ENCODE results near the gene ABLIM2. TPM values are rescaled to one million over a fixed set of nuclear protein-coding genes. Genes with fewer than 3 reads are reported as not detected.

Gene ABLIM2
- total and polyA plus RNA-seq, 5 donors from 2014 or later = 0.88 to 2.0 (median 1.2) TPM

GRCh38 chr4:8136972-8137710, 21.5 kb downstream of the ABLIM2 start:
- Mint-ChIP-seq H3K27me3 (peaks cover 12% of the 10 kb centered on the region), H3K36me3 (peaks cover 14% of the 10 kb centered on the region), H3K9me3 (peaks cover 3 to 9% (median 4%) of the 10 kb centered on the region in 7 donors), H3K4me1 (peaks cover 0 to 2% (median 0%) of the 10 kb centered on the region in 4 donors), H3K27ac (no peak overlapping the region), H3K4me3 (no peak overlapping the region)
- H3K9me3 ChIP-seq (ENCODE audit: control insufficient read depth in 2 of 2, low read length in 2 of 2) = no peaks in the 10 kb centered on the region
- H3K27ac ChIP-seq (ENCODE audit: insufficient read depth, low read length, poor library complexity, severe bottlenecking) = no peak overlapping the region
- H3K4me3 ChIP-seq (ENCODE audit: low read depth, low read length) = no peak overlapping the region
- H3K27me3 ChIP-seq (ENCODE audit: control insufficient read depth, insufficient read depth, low read length) = no peaks in the 10 kb centered on the region
- no peaks in the 10 kb centered on the region for H3K36me3 ChIP-seq (ENCODE audit: control insufficient read depth, insufficient read depth, low read length)
- no peak for ATAC-seq (ENCODE audit: low read depth in 2 of 2)
- H3K4me1 ChIP-seq (ENCODE audit: control insufficient read depth, insufficient read depth, low read length, poor library complexity, severe bottlenecking) = no peaks in the 10 kb centered on the region
- no peak for DNase-seq

- no peak for DNase-seq
- Mint-ChIP-seq H3K27ac (no peak overlapping the region), H3K4me1 (peaks cover 0 to 2% (median 0%) of the 10 kb centered on the region in 4 donors), H3K27me3 (peaks cover 12% of the 10 kb centered on the region), H3K4me3 (no peak overlapping the region), H3K9me3 (peaks cover 3 to 9% (median 4%) of the 10 kb centered on the region in 7 donors), H3K36me3 (peaks cover 14% of the 10 kb centered on the region)
- Histone ChIP-seq H3K4me3 (ENCODE audit: low read depth, low read length) (no peak overlapping the region), H3K36me3 (ENCODE audit: control insufficient read depth, insufficient read depth, low read length) (no peaks in the 10 kb centered on the region), H3K4me1 (ENCODE audit: control insufficient read depth, insufficient read depth, low read length, poor library complexity, severe bottlenecking) (no peaks in the 10 kb centered on the region), H3K27me3 (ENCODE audit: control insufficient read depth, insufficient read depth, low read length) (no peaks in the 10 kb centered on the region), H3K27ac (ENCODE audit: insufficient read depth, low read length, poor library complexity, severe bottlenecking) (no peak overlapping the region), H3K9me3 (ENCODE audit: control insufficient read depth in 2 of 2, low read length in 2 of 2) (no peaks in the 10 kb centered on the region)
- no peak for ATAC-seq (ENCODE audit: low read depth in 2 of 2)
Measured at GRCh38 chr4:8136529-8136928, 22.1 kb downstream of the ABLIM2 start.

GRCh38 chr4:8135666-8136065, 22.9 kb downstream of the ABLIM2 start:
- Mint-ChIP-seq H3K27ac (no peak overlapping the region), H3K9me3 (peaks cover 0 to 9% (median 3%) of the 10 kb centered on the region in 7 donors), H3K4me3 (no peak overlapping the region), H3K27me3 (peaks cover 12% of the 10 kb centered on the region), H3K4me1 (peaks cover 0 to 2% (median 0%) of the 10 kb centered on the region in 4 donors), H3K36me3 (peaks cover 14% of the 10 kb centered on the region)
- H3K36me3 ChIP-seq (ENCODE audit: control insufficient read depth, insufficient read depth, low read length) = no peaks in the 10 kb centered on the region
- no peak overlapping the region for H3K27ac ChIP-seq (ENCODE audit: insufficient read depth, low read length, poor library complexity, severe bottlenecking)
- no peaks in the 10 kb centered on the region for H3K4me1 ChIP-seq (ENCODE audit: control insufficient read depth, insufficient read depth, low read length, poor library complexity, severe bottlenecking)
- H3K4me3 ChIP-seq (ENCODE audit: low read depth, low read length) = no peak overlapping the region
- ATAC-seq (ENCODE audit: low read depth in 2 of 2) (no peak), DNase-seq (no peak)
- H3K27me3 ChIP-seq (ENCODE audit: control insufficient read depth, insufficient read depth, low read length) = no peaks in the 10 kb centered on the region
- H3K9me3 ChIP-seq (ENCODE audit: control insufficient read depth in 2 of 2, low read length in 2 of 2) = no peaks in the 10 kb centered on the region

GRCh38 chr4:8133897-8134563, 24.6 kb downstream of the ABLIM2 start:
- peaks cover 5% of the 10 kb centered on the region for H3K27me3 Mint-ChIP-seq
- H3K27ac Mint-ChIP-seq = no peak overlapping the region
- H3K4me1 ChIP-seq (ENCODE audit: control insufficient read depth, insufficient read depth, low read length, poor library complexity, severe bottlenecking) = no peaks in the 10 kb centered on the region
- peaks cover 0 to 2% (median 1%) of the 10 kb centered on the region in 7 donors for H3K9me3 Mint-ChIP-seq
- H3K36me3 Mint-ChIP-seq = peaks cover 11% of the 10 kb centered on the region
- no peak overlapping the region for H3K27ac ChIP-seq (ENCODE audit: insufficient read depth, low read length, poor library complexity, severe bottlenecking)
- no peak overlapping the region for H3K4me3 ChIP-seq (ENCODE audit: low read depth, low read length)
- H3K4me1 Mint-ChIP-seq = peaks cover 0 to 2% (median 0%) of the 10 kb centered on the region in 4 donors
- H3K9me3 ChIP-seq (ENCODE audit: control insufficient read depth in 2 of 2, low read length in 2 of 2) = no peaks in the 10 kb centered on the region
- no peak overlapping the region for H3K4me3 Mint-ChIP-seq
- no peaks in the 10 kb centered on the region for H3K27me3 ChIP-seq (ENCODE audit: control insufficient read depth, insufficient read depth, low read length)
- ATAC-seq (ENCODE audit: low read depth in 2 of 2) = no peak
- no peaks in the 10 kb centered on the region for H3K36me3 ChIP-seq (ENCODE audit: control insufficient read depth, insufficient read depth, low read length)
- no peak for DNase-seq

- Mint-ChIP-seq H3K27ac (no peak overlapping the region), H3K4me1 (peaks cover 0 to 2% (median 0%) of the 10 kb centered on the region in 4 donors), H3K9me3 (no peaks in the 10 kb centered on the region), H3K36me3 (peaks cover 6% of the 10 kb centered on the region), H3K4me3 (no peak overlapping the region), H3K27me3 (no peaks in the 10 kb centered on the region)
- DNase-seq (no peak), ATAC-seq (ENCODE audit: low read depth in 2 of 2) (no peak)
- Histone ChIP-seq H3K4me1 (ENCODE audit: control insufficient read depth, insufficient read depth, low read length, poor library complexity, severe bottlenecking) (no peaks in the 10 kb centered on the region), H3K27ac (ENCODE audit: insufficient read depth, low read length, poor library complexity, severe bottlenecking) (no peak overlapping the region), H3K27me3 (ENCODE audit: control insufficient read depth, insufficient read depth, low read length) (no peaks in the 10 kb centered on the region), H3K9me3 (ENCODE audit: control insufficient read depth in 2 of 2, low read length in 2 of 2) (no peaks in the 10 kb centered on the region), H3K36me3 (ENCODE audit: control insufficient read depth, insufficient read depth, low read length) (no peaks in the 10 kb centered on the region), H3K4me3 (ENCODE audit: low read depth, low read length) (no peak overlapping the region)
Measured at GRCh38 chr4:8132947-8133705, 25.5 kb downstream of the ABLIM2 start.

- Mint-ChIP-seq H3K9me3 (no peaks in the 10 kb centered on the region), H3K27ac (no peak overlapping the region), H3K4me1 (peaks cover 0 to 2% (median 0%) of the 10 kb centered on the region in 4 donors), H3K4me3 (no peak overlapping the region), H3K36me3 (peaks cover 3% of the 10 kb centered on the region), H3K27me3 (no peaks in the 10 kb centered on the region)
- H3K4me3 ChIP-seq (ENCODE audit: low read depth, low read length) = no peak overlapping the region
- DNase-seq (no peak), ATAC-seq (ENCODE audit: low read depth in 2 of 2) (no peak)
- no peak overlapping the region for H3K27ac ChIP-seq (ENCODE audit: insufficient read depth, low read length, poor library complexity, severe bottlenecking)
- H3K4me1 ChIP-seq (ENCODE audit: control insufficient read depth, insufficient read depth, low read length, poor library complexity, severe bottlenecking) = no peaks in the 10 kb centered on the region
- H3K27me3 ChIP-seq (ENCODE audit: control insufficient read depth, insufficient read depth, low read length) = no peaks in the 10 kb centered on the region
- H3K36me3 ChIP-seq (ENCODE audit: control insufficient read depth, insufficient read depth, low read length) = no peaks in the 10 kb centered on the region
- H3K9me3 ChIP-seq (ENCODE audit: control insufficient read depth in 2 of 2, low read length in 2 of 2) = no peaks in the 10 kb centered on the region
Measured at GRCh38 chr4:8132400-8132799, 26.2 kb downstream of the ABLIM2 start.

- H3K27me3 Mint-ChIP-seq = no peaks in the 10 kb centered on the region
- Histone ChIP-seq H3K27ac (ENCODE audit: insufficient read depth, low read length, poor library complexity, severe bottlenecking) (no peak overlapping the region), H3K4me3 (ENCODE audit: low read depth, low read length) (no peak overlapping the region), H3K4me1 (ENCODE audit: control insufficient read depth, insufficient read depth, low read length, poor library complexity, severe bottlenecking) (no peaks in the 10 kb centered on the region), H3K9me3 (ENCODE audit: control insufficient read depth in 2 of 2, low read length in 2 of 2) (no peaks in the 10 kb centered on the region), H3K27me3 (ENCODE audit: control insufficient read depth, insufficient read depth, low read length) (no peaks in the 10 kb centered on the region), H3K36me3 (ENCODE audit: control insufficient read depth, insufficient read depth, low read length) (no peaks in the 10 kb centered on the region)
- no peak overlapping the region for H3K4me3 Mint-ChIP-seq
- H3K4me1 Mint-ChIP-seq = peaks cover 0 to 2% (median 0%) of the 10 kb centered on the region in 4 donors
- DNase-seq = no peak
- no peak for ATAC-seq (ENCODE audit: low read depth in 2 of 2)
- H3K27ac Mint-ChIP-seq = no peak overlapping the region
- peaks cover 3% of the 10 kb centered on the region for H3K36me3 Mint-ChIP-seq
- H3K9me3 Mint-ChIP-seq = no peaks in the 10 kb centered on the region
Measured at GRCh38 chr4:8131826-8132225, 26.8 kb downstream of the ABLIM2 start.

Data from CD4-positive, CD25-positive, alpha-beta regulatory T cell (primary cell).